ENCODE results near the gene CCT8.
A peak's percentile ranks its signal among the peaks of the same experiment; 100 is the strongest.

The CCT8 gene

DNA sequence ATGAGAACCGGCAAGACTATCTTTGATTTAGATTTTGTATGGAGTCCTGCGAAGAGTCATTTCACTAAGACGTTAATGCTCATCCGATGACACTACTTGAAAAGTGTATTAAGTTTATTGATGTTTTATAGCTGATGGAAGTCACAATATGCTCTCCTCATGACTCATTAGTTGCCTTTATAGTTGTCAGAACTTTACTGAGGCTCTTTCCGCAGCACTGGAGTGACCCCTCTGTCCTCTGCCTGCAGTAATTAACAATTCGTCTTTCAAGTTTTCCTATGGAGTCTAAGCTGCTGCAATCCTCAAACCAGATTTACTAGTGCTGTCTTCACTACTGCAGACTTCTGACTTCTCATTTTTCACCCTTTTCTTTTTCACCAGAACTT lies 48.1 kb downstream of the CCT8 start:
- peak overlapping the region; percentile 98 for H3K4me2 ChIP-seq (ENCODE audit: low read depth, low read length, poor library complexity, severe bottlenecking)
- H3K9me3 ChIP-seq (ENCODE audit: insufficient read depth, low read depth, low read length) = no peaks in the 10 kb centered on the region
- no peaks in the 10 kb centered on the region for H4K20me1 ChIP-seq (ENCODE audit: insufficient read depth, low read length, poor library complexity, severe bottlenecking)
- H3K9ac ChIP-seq (ENCODE audit: low read depth, low read length, poor library complexity, severe bottlenecking) = peak overlapping the region; percentile 78
- no peaks in the 10 kb centered on the region for H3K9me2 ChIP-seq (replicated peaks; ENCODE audit: low read depth, low read length)
- H3K27me3 ChIP-seq (ENCODE audit: insufficient read depth, low read length, poor library complexity, severe bottlenecking) = no peaks in the 10 kb centered on the region
- peaks cover under 1% of the 10 kb centered on the region; the same call in 1 of the 2 replicates for H3K36me3 ChIP-seq (ENCODE audit: insufficient read depth, low read length)
- H3F3A ChIP-seq (ENCODE audit: low read depth) = 0 out of 2 replicates have a peak, but pooled peaks cover 3% of the 10 kb centered on the region
- H3K4me3 ChIP-seq (ENCODE audit: low read length, poor library complexity, severe bottlenecking) = peak overlapping the region; percentile 93
- peaks cover 19% of the 10 kb centered on the region for H3K4me1 ChIP-seq (ENCODE audit: insufficient read depth, low read length, poor library complexity, severe bottlenecking)
- H3K79me2 ChIP-seq (ENCODE audit: insufficient read depth, low read length) = peaks cover 28% of the 10 kb centered on the region
- TF ChIP-seq EZH2phosphoT487 (IDR thresholded peaks at IDR 0.05; ENCODE audit: borderline replicate concordance) = no peak
- TF ChIP-seq, protein P1, sequence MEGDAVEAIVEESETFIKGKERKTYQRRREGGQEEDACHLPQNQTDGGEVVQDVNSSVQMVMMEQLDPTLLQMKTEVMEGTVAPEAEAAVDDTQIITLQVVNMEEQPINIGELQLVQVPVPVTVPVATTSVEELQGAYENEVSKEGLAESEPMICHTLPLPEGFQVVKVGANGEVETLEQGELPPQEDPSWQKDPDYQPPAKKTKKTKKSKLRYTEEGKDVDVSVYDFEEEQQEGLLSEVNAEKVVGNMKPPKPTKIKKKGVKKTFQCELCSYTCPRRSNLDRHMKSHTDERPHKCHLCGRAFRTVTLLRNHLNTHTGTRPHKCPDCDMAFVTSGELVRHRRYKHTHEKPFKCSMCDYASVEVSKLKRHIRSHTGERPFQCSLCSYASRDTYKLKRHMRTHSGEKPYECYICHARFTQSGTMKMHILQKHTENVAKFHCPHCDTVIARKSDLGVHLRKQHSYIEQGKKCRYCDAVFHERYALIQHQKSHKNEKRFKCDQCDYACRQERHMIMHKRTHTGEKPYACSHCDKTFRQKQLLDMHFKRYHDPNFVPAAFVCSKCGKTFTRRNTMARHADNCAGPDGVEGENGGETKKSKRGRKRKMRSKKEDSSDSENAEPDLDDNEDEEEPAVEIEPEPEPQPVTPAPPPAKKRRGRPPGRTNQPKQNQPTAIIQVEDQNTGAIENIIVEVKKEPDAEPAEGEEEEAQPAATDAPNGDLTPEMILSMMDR (conservative IDR thresholded peaks at IDR 0.05; ENCODE audit: low read length) = no peak
- peak overlapping the region; percentile 96 for H2AFZ ChIP-seq (ENCODE audit: low read length)

DNA sequence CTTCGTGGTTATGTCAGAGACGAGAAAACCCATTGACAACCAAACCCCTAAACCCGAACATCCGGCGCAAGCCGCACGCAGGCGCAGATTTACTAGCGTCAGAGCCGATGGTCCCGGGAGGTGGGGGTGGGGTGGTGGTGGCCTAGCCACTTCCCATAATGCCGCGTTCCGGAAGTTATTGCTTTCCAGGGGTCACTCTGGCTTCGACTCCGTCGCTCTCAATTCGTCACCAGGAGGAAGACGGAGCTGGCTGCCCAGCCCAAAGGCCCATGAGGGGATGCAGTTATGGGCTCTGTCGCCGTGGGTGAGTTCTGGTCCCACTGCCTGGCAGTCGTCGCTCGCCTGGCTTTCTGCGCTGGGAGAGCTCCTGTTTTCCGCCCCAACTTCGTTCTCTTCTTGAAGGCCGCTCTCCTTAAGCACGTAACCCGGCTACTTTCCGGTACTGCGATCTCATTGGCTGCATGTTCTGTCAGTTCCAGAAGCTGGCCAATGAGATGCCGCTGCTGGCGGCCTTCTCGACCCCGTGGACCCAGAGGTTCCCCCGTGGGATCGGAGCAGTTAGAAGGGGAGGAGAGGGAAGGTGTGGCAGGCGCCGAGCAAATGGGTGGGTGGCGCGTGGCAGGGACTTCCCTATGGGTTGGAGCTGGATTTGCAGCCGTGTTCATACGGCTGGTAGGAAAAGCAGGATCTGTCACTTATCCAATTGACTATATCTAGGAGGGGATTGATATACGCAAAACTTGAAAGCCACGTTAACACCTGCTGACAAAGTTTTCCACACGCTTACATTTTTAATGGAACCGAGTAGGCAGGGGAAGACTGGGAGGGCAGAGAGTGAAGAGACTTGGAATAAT lies 48.7 kb downstream of the CCT8 start, which contains the start of gene USP16:
Gene USP16, plus strand, starts transcription at position 195 of the 854 bp plus-strand sequence. CDS start 3,246 bp downstream, outside the sequence.
- no peaks in the 10 kb centered on the region for H3K9me3 ChIP-seq (ENCODE audit: insufficient read depth, low read depth, low read length)
- H3K4me3 ChIP-seq (ENCODE audit: low read length, poor library complexity, severe bottlenecking) = peak within 1 kb of the TSS; percentile 93
- H3K79me2 ChIP-seq (ENCODE audit: insufficient read depth, low read length) = peaks cover 31% of the 10 kb centered on the region
- H2AFZ ChIP-seq (ENCODE audit: low read length) = peak within 1 kb of the TSS; percentile 96
- no peaks in the 10 kb centered on the region for H3K9me2 ChIP-seq (replicated peaks; ENCODE audit: low read depth, low read length)
- 0 out of 2 replicates have a peak, but pooled peaks cover 3% of the 10 kb centered on the region for H3F3A ChIP-seq (ENCODE audit: low read depth)
- no peaks in the 10 kb centered on the region for H4K20me1 ChIP-seq (ENCODE audit: insufficient read depth, low read length, poor library complexity, severe bottlenecking)
- H3K4me2 ChIP-seq (ENCODE audit: low read depth, low read length, poor library complexity, severe bottlenecking) = peak within 1 kb of the TSS; percentile 98
- peaks cover 25% of the 10 kb centered on the region for H3K4me1 ChIP-seq (ENCODE audit: insufficient read depth, low read length, poor library complexity, severe bottlenecking)
- H3K36me3 ChIP-seq (ENCODE audit: insufficient read depth, low read length) = no peaks in the 10 kb centered on the region
- H3K27me3 ChIP-seq (ENCODE audit: insufficient read depth, low read length, poor library complexity, severe bottlenecking) = no peaks in the 10 kb centered on the region
- H3K9ac ChIP-seq (ENCODE audit: low read depth, low read length, poor library complexity, severe bottlenecking) = peak within 1 kb of the TSS; percentile 78
- no peak for TF ChIP-seq EZH2phosphoT487 (IDR thresholded peaks at IDR 0.05; ENCODE audit: borderline replicate concordance)
- TF ChIP-seq, protein P1 (conservative IDR thresholded peaks at IDR 0.05; ENCODE audit: low read length) = no peak

DNA sequence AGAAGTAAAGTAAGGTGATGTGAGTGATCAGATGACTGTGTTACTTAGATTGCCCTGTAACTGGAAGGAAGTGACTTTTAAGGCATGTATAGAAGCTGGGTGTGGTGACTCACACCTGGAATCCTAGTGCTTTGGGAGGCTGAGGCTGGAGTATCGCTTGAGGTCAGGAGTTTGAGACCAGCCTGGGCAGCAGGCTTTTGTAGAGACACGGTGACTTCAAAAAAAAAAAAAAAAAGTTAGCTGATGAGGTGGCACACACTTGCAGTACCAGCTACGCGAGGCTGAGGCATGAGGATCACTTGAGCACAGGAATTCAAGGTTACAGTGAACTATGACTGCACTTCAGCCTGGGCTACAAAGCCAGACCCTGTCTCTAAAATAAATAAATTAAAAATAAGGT lies 51.3 kb downstream of the CCT8 start:
- no peak overlapping the region for H3K4me2 ChIP-seq (ENCODE audit: low read depth, low read length, poor library complexity, severe bottlenecking)

More for the DNA sequence above, 51.3 kb downstream of the CCT8 start:
- no peaks in the 10 kb centered on the region for H3K27me3 ChIP-seq (ENCODE audit: insufficient read depth, low read length, poor library complexity, severe bottlenecking)
- H3K79me2 ChIP-seq (ENCODE audit: insufficient read depth, low read length) = peaks cover 44% of the 10 kb centered on the region
- H3K4me3 ChIP-seq (ENCODE audit: low read length, poor library complexity, severe bottlenecking) = no peak overlapping the region
- H3F3A ChIP-seq (ENCODE audit: low read depth) = 0 out of 2 replicates have a peak, but pooled peaks cover 3% of the 10 kb centered on the region
- H3K36me3 ChIP-seq (ENCODE audit: insufficient read depth, low read length) = no peaks in the 10 kb centered on the region
- no peaks in the 10 kb centered on the region for H4K20me1 ChIP-seq (ENCODE audit: insufficient read depth, low read length, poor library complexity, severe bottlenecking)
- no peak overlapping the region for H2AFZ ChIP-seq (ENCODE audit: low read length)
- no peaks in the 10 kb centered on the region for H3K9me3 ChIP-seq (ENCODE audit: insufficient read depth, low read depth, low read length)
- no peak for TF ChIP-seq EZH2phosphoT487 (IDR thresholded peaks at IDR 0.05; ENCODE audit: borderline replicate concordance)
- TF ChIP-seq, protein P1 (conservative IDR thresholded peaks at IDR 0.05; ENCODE audit: low read length) = no peak
- H3K4me1 ChIP-seq (ENCODE audit: insufficient read depth, low read length, poor library complexity, severe bottlenecking) = peaks cover 37% of the 10 kb centered on the region
- no peaks in the 10 kb centered on the region for H3K9me2 ChIP-seq (replicated peaks; ENCODE audit: low read depth, low read length)
- H3K9ac ChIP-seq (ENCODE audit: low read depth, low read length, poor library complexity, severe bottlenecking) = no peak overlapping the region

Measured in Loucy (cell line).